GM18505 (cell line): ENCODE measurements around the gene KCNC1.

Source experiments
- ATAC-seq: cut with Tn5 transposase; IDR thresholded peaks from one replicate; pipeline ENCODE4 v1.9.1; 2021; ENCODE audit not compliant: unreplicated experiment
- POLR2A ChIP-seq: IDR thresholded peaks from 4 replicates; pipeline ENCODE4 v1.6.1; 2011; ENCODE audit warnings: borderline replicate concordance; ENCODE audit not compliant: insufficient read depth, insufficient read length; ENCODE audit errors: extremely low read depth

Gene KCNC1

GRCh38 chr11:17771415-17771814 lies 36.8 kb downstream of the KCNC1 start:
- TF ChIP-seq POLR2A, result no peak

GRCh38 chr11:17771841-17772401 lies 37.3 kb downstream of the KCNC1 start:
- no peak for TF ChIP-seq POLR2A
- ATAC-seq, result no peak

More at GRCh38 chr11:17771415-17771814, 36.8 kb downstream of the KCNC1 start:
- no peak for ATAC-seq

- no peak for ATAC-seq
- no peak for TF ChIP-seq POLR2A
Measured at GRCh38 chr11:17772704-17773600, 38.4 kb downstream of the KCNC1 start.

GRCh38 chr11:17773674-17774073 lies 39.1 kb downstream of the KCNC1 start:
- no peak for ATAC-seq
- TF ChIP-seq POLR2A, result no peak

GRCh38 chr11:17774232-17775034 lies 39.9 kb downstream of the KCNC1 start:
- ATAC-seq, result no peak
- no peak for TF ChIP-seq POLR2A

- no peak for ATAC-seq
- TF ChIP-seq POLR2A, result no peak
Measured at GRCh38 chr11:17775035-17775348, 40.4 kb downstream of the KCNC1 start.

GRCh38 chr11:17775507-17776211 lies 41.1 kb downstream of the KCNC1 start:
- TF ChIP-seq POLR2A, result no peak
- no peak for ATAC-seq

- ATAC-seq, result no peak
- no peak for TF ChIP-seq POLR2A
Measured at GRCh38 chr11:17776212-17776875, 41.8 kb downstream of the KCNC1 start.

GRCh38 chr11:17777086-17777737 lies 42.6 kb downstream of the KCNC1 start:
- no peak for ATAC-seq
- TF ChIP-seq POLR2A, result no peak

- TF ChIP-seq POLR2A, result no peak
- ATAC-seq, result no peak
Measured at GRCh38 chr11:17777738-17778091, 43.1 kb downstream of the KCNC1 start.

- no peak for ATAC-seq
- TF ChIP-seq POLR2A, result no peak
Measured at GRCh38 chr11:17778352-17778751, 43.8 kb downstream of the KCNC1 start.

GRCh38 chr11:17778956-17779860 lies 44.6 kb downstream of the KCNC1 start:
- ATAC-seq, result no peak
- no peak for TF ChIP-seq POLR2A
